ENCODE results near the gene RGL4.

RGL4 gene

DNA sequence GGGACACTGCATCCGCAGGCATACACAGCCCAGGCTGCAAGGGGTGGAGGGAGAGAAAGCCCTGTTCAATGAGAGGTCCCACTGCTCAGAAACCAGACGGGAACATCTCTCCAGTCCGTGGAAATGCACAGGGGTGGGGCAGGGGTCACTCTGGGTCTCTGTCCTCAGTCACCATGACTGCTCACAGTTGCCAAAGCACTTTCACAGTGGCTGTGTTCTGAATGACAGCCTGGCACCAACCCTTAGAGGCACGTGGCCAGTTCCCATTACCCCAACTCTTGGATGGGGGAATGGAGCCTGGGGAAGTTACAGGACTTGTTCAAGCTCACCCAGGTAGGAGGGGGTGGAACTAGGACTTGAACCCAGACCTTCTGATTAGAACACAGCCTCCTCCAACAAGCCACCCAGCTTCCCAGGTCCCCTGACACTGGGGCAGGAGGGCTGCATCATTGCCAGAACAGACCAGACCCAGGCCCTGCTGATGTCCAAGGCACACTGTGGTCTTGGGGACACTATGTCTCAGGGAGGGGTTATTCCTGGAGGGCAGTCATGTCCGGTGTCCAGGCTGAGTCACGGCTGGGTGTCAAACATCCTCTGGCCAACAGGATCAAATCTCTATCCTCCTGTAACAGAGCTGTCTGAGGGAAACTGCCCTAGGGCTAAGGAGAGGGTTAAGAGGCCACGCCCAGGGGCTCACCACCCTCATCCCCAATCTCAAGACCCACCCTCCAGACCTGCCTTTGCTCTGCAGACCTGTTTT, 51.9 kb downstream of the RGL4 start:
- H3K4me3 Mint-ChIP-seq, result no peak overlapping the region

GRCh38 chr22:23743303-23743705, 52.5 kb downstream of the RGL4 start:
- H3K27ac Mint-ChIP-seq, result no peak overlapping the region
- H3K4me3 Mint-ChIP-seq, result no peak overlapping the region
- no peak for DNase-seq
- peaks cover 3% of the 10 kb centered on the region for H3K27me3 Mint-ChIP-seq (ENCODE audit: low read depth, poor library complexity)
- H3K4me1 Mint-ChIP-seq, result no peaks in the 10 kb centered on the region
- TF ChIP-seq CTCF (IDR thresholded peaks at IDR 0.05), result no peak
- peaks cover 47% of the 10 kb centered on the region for H3K36me3 Mint-ChIP-seq (ENCODE audit: low read depth)
- H3K9me3 Mint-ChIP-seq, result no peaks in the 10 kb centered on the region

More for the DNA sequence above, 51.9 kb downstream of the RGL4 start:
- no peak overlapping the region for H3K27ac Mint-ChIP-seq
- H3K9me3 Mint-ChIP-seq, result no peaks in the 10 kb centered on the region
- peaks cover 47% of the 10 kb centered on the region for H3K36me3 Mint-ChIP-seq (ENCODE audit: low read depth)
- DNase-seq, result no peak
- no peaks in the 10 kb centered on the region for H3K4me1 Mint-ChIP-seq
- H3K27me3 Mint-ChIP-seq (ENCODE audit: low read depth, poor library complexity), result peaks cover 3% of the 10 kb centered on the region
- TF ChIP-seq CTCF (IDR thresholded peaks at IDR 0.05), result no peak

GRCh38 chr22:23744001-23744400, 53.2 kb downstream of the RGL4 start:
- TF ChIP-seq CTCF (IDR thresholded peaks at IDR 0.05), result no peak
- no peak overlapping the region for H3K4me3 Mint-ChIP-seq
- H3K27ac Mint-ChIP-seq, result peak overlapping the region; percentile 54

GRCh38 chr22:23744485-23744884, 53.7 kb downstream of the RGL4 start:
- TF ChIP-seq CTCF (IDR thresholded peaks at IDR 0.05), result no peak
- H3K4me1 Mint-ChIP-seq, result peaks cover 1% of the 10 kb centered on the region
- peak overlapping the region; percentile 79 for H3K27ac Mint-ChIP-seq
- H3K4me3 Mint-ChIP-seq, result no peak overlapping the region
- H3K27me3 Mint-ChIP-seq (ENCODE audit: low read depth, poor library complexity), result peaks cover 1% of the 10 kb centered on the region
- H3K9me3 Mint-ChIP-seq, result no peaks in the 10 kb centered on the region
- no peak for DNase-seq
- peaks cover 43% of the 10 kb centered on the region for H3K36me3 Mint-ChIP-seq (ENCODE audit: low read depth)

More at GRCh38 chr22:23744001-23744400, 53.2 kb downstream of the RGL4 start:
- no peaks in the 10 kb centered on the region for H3K9me3 Mint-ChIP-seq
- peaks cover 3% of the 10 kb centered on the region for H3K27me3 Mint-ChIP-seq (ENCODE audit: low read depth, poor library complexity)
- peaks cover 43% of the 10 kb centered on the region for H3K36me3 Mint-ChIP-seq (ENCODE audit: low read depth)
- no peaks in the 10 kb centered on the region for H3K4me1 Mint-ChIP-seq
- no peak for DNase-seq

GRCh38 chr22:23745791-23746190, 55.0 kb downstream of the RGL4 start:
- DNase-seq, result no peak
- H3K4me1 Mint-ChIP-seq, result peaks cover 14% of the 10 kb centered on the region
- no peaks in the 10 kb centered on the region for H3K9me3 Mint-ChIP-seq
- TF ChIP-seq CTCF (IDR thresholded peaks at IDR 0.05), result no peak
- H3K36me3 Mint-ChIP-seq (ENCODE audit: low read depth), result peaks cover 47% of the 10 kb centered on the region
- H3K27me3 Mint-ChIP-seq (ENCODE audit: low read depth, poor library complexity), result no peaks in the 10 kb centered on the region
- no peak overlapping the region for H3K4me3 Mint-ChIP-seq
- H3K27ac Mint-ChIP-seq, result no peak overlapping the region
